ENCODE measurements around the gene SNRPN. TPM values are rescaled to one million over a fixed set of nuclear protein-coding genes. Genes with fewer than 3 reads are reported as not detected.

SNRPN gene
- total RNA-seq, 1 donor from 2014 or later: 91.1 TPM

DNA sequence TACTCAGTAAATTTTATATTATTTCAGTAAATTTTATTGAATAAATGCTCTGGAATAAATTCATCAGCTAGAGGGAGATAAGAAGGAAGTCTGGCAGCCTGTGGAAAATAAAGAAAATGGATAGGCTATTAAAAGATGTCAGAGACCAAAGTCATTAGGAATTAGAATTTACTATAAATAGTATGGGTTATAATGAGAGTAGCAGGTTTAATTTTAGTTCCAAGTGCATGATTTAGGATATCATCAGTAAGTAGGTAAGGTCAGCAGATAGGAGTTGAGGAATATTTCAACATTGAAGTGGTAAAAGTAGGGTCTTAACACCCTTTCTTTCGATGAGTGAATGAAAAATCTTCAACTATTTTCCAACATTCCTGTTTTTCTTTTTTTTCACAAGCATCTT lies 64.6 kb downstream of the SNRPN start:
- Histone ChIP-seq H3K4me1 (no peaks in the 10 kb centered on the region), H3K4me3 (no peak overlapping the region), H3K9me3 (peaks cover 57% of the 10 kb centered on the region), H3K27ac (no peak overlapping the region), H3K27me3 (no peaks in the 10 kb centered on the region), H3K36me3 (peaks cover 13% of the 10 kb centered on the region)
- TF ChIP-seq, protein P1, sequence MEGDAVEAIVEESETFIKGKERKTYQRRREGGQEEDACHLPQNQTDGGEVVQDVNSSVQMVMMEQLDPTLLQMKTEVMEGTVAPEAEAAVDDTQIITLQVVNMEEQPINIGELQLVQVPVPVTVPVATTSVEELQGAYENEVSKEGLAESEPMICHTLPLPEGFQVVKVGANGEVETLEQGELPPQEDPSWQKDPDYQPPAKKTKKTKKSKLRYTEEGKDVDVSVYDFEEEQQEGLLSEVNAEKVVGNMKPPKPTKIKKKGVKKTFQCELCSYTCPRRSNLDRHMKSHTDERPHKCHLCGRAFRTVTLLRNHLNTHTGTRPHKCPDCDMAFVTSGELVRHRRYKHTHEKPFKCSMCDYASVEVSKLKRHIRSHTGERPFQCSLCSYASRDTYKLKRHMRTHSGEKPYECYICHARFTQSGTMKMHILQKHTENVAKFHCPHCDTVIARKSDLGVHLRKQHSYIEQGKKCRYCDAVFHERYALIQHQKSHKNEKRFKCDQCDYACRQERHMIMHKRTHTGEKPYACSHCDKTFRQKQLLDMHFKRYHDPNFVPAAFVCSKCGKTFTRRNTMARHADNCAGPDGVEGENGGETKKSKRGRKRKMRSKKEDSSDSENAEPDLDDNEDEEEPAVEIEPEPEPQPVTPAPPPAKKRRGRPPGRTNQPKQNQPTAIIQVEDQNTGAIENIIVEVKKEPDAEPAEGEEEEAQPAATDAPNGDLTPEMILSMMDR (IDR thresholded peaks at IDR 0.05): no peak
- no peak for ATAC-seq
- intact Hi-C loops (cut with DNase I): no loop called here
- no peak for DNase-seq

DNA sequence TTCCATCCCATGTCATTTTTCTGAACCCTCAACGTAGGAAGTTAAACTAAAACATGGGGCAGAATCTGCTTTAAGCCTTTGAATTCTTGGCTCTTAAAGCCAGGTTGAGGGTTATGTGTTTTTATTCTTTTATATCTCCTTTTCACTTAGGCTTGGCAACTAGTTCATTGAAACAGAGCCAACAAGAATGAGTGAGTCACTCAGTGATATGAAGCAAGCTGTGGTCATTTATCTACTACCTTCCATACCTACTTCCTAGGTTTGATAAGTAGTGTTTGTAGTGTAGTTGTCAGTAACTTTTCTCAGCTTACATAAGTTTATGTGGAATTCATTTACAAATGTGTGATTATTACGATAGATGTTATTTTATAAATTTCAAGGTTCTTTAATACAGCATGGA lies 67.4 kb downstream of the SNRPN start:
- H3K27me3 ChIP-seq: no peaks in the 10 kb centered on the region
- TF ChIP-seq, protein P1 (IDR thresholded peaks at IDR 0.05): no peak
- peaks cover 13% of the 10 kb centered on the region for H3K36me3 ChIP-seq
- peaks cover 59% of the 10 kb centered on the region for H3K9me3 ChIP-seq
- intact Hi-C loops (cut with DNase I): no loop called here
- no peaks in the 10 kb centered on the region for H3K4me1 ChIP-seq
- DNase-seq (no peak), ATAC-seq (no peak)
- no peak overlapping the region for H3K27ac ChIP-seq
- H3K4me3 ChIP-seq: no peak overlapping the region

Other genes starting within 250 kb of the SNRPN start
- 11.5 TPM for gene SNURF, start within 50 bp of the SNRPN start, total RNA-seq

Measured in upper lobe of right lung (tissue), 1 donor.